SK-N-SH treated with all-trans-retinoic acid at 6 μM for 48 hours (cell line): Measurements from ENCODE around the gene ADAMTS17.

ENCODE experiments used
- ATAC-seq: fragments of 200-7000 bp; cut with Tn5 transposase; 3 replicates; pipeline ENCODE4 v1.9.1; 2020; ENCODE audit warnings: mild to moderate bottlenecking, moderate library complexity
- ARNTL ChIP-seq: fragments of 450-650 bp; formaldehyde crosslinking; IDR thresholded peaks from 2 replicates; pipeline ENCODE4 v1.5.0; 2020; ENCODE audit warnings: low read depth, mild to moderate bottlenecking, moderate library complexity, borderline replicate concordance
- BACH2 ChIP-seq: fragments of 250-450 bp; sonication (Bioruptor Pico); IDR thresholded peaks from 2 replicates; pipeline ENCODE4 v1.9.0; 2021; ENCODE audit warnings: mild to moderate bottlenecking, borderline replicate concordance
- CSDC2 ChIP-seq: fragments of 250-450 bp; sonication (Bioruptor Pico); IDR thresholded peaks from 2 replicates; pipeline ENCODE4 v1.5.0; 2020; ENCODE audit warnings: mild to moderate bottlenecking, moderate library complexity
- CSRNP3 ChIP-seq: fragments of 250-450 bp; sonication (Bioruptor Pico); IDR thresholded peaks from 2 replicates; pipeline ENCODE4 v1.5.1; 2021; ENCODE audit warnings: mild to moderate bottlenecking, moderate library complexity
- ESRRG ChIP-seq: fragments of 250-450 bp; sonication (Bioruptor Pico); IDR thresholded peaks from 2 replicates; pipeline ENCODE4 v1.6.1; 2021; ENCODE audit warnings: mild to moderate bottlenecking
- GLIS3 ChIP-seq: fragments of 250-450 bp; sonication (Bioruptor Pico); IDR thresholded peaks from 2 replicates; pipeline ENCODE4 v1.5.0; 2020; ENCODE audit warnings: mild to moderate bottlenecking, moderate library complexity
- ISL1 ChIP-seq: fragments of 250-450 bp; sonication (Bioruptor Pico); IDR thresholded peaks from 2 replicates; pipeline ENCODE4 v2.1.2; 2022; ENCODE audit warnings: mild to moderate bottlenecking, moderate library complexity
- OSR1 ChIP-seq: fragments of 250-450 bp; sonication (Bioruptor Pico); IDR thresholded peaks from 2 replicates; pipeline ENCODE4 v1.8.0; 2022; ENCODE audit warnings: moderate library complexity, mild to moderate bottlenecking, inconsistent platforms
- PATZ1 ChIP-seq: fragments of 250-450 bp; sonication (Bioruptor Pico); IDR thresholded peaks from 2 replicates; pipeline ENCODE4 v1.8.0; 2020; ENCODE audit warnings: mild to moderate bottlenecking, moderate library complexity, borderline replicate concordance
- PPARA ChIP-seq: fragments of 250-450 bp; sonication (Bioruptor Pico); IDR thresholded peaks from 2 replicates; pipeline ENCODE4 v1.5.0; 2020; ENCODE audit warnings: mild to moderate bottlenecking, borderline replicate concordance
- RARB ChIP-seq: fragments of 250-450 bp; sonication (Bioruptor Pico); IDR thresholded peaks from 2 replicates; pipeline ENCODE4 v1.8.0; 2021; ENCODE audit warnings: mild to moderate bottlenecking, moderate library complexity
- SNAI2 ChIP-seq: fragments of 250-450 bp; sonication (Bioruptor Pico); IDR thresholded peaks from 2 replicates; pipeline ENCODE4 v1.5.0; 2020; ENCODE audit warnings: mild to moderate bottlenecking, moderate library complexity
- TCF4 ChIP-seq: fragments of 250-450 bp; sonication (Bioruptor Pico); IDR thresholded peaks from 2 replicates; pipeline ENCODE4 v1.8.0; 2021; ENCODE audit warnings: mild to moderate bottlenecking, moderate library complexity, borderline replicate concordance
- ZC3H10 ChIP-seq: fragments of 250-450 bp; sonication (Bioruptor Pico); IDR thresholded peaks from 2 replicates; pipeline ENCODE4 v1.5.1; 2021; ENCODE audit warnings: mild to moderate bottlenecking, moderate library complexity
- ZFP3 ChIP-seq: fragments of 250-450 bp; sonication (Bioruptor Pico); IDR thresholded peaks from 2 replicates; pipeline ENCODE4 v1.5.0; 2020; ENCODE audit warnings: mild to moderate bottlenecking, moderate library complexity
- ZFP30 ChIP-seq: fragments of 450-650 bp; formaldehyde crosslinking; IDR thresholded peaks from 2 replicates; pipeline ENCODE4 v1.5.0; 2022; ENCODE audit warnings: mild to moderate bottlenecking, moderate library complexity
- ZNF565 ChIP-seq: fragments of 450-650 bp; formaldehyde crosslinking; conservative IDR thresholded peaks from 2 replicates; pipeline ENCODE4 v1.5.0; 2020; ENCODE audit warnings: low read depth, mild to moderate bottlenecking, moderate library complexity
- ZNF70 ChIP-seq: fragments of 450-650 bp; formaldehyde crosslinking; IDR thresholded peaks from 2 replicates; pipeline ENCODE4 v1.5.0; 2020; ENCODE audit warnings: mild to moderate bottlenecking, moderate library complexity
- ZNF8 ChIP-seq: fragments of 450-650 bp; formaldehyde crosslinking; IDR thresholded peaks from 2 replicates; pipeline ENCODE4 v1.5.0; 2020; ENCODE audit warnings: mild to moderate bottlenecking, moderate library complexity
- TF ChIP-seq, protein P1 (sequence below): fragments of 250-450 bp; sonication (Bioruptor Pico); IDR thresholded peaks from 2 replicates; pipeline ENCODE4 v1.5.1; 2020; ENCODE audit warnings: low read depth, mild to moderate bottlenecking, moderate library complexity
- TF ChIP-seq, protein P2 (sequence below): fragments of 250-450 bp; sonication (Bioruptor Pico); IDR thresholded peaks from 2 replicates; pipeline ENCODE4 v1.5.0; 2020; ENCODE audit warnings: mild to moderate bottlenecking, moderate library complexity
- TF ChIP-seq, protein P3 (sequence below): fragments of 250-450 bp; sonication (Bioruptor Pico); IDR thresholded peaks from 2 replicates; pipeline ENCODE4 v1.8.0; 2021; ENCODE audit warnings: low read depth, mild to moderate bottlenecking, moderate library complexity, borderline replicate concordance

Gene ADAMTS17

GRCh38 chr15:100373120-100373896, 31.5 kb upstream of the ADAMTS17 start:
- TF ChIP-seq PPARA (CRISPR knock-in tag) = no peak
- no peak for TF ChIP-seq ZNF70
- no peak for TF ChIP-seq ZFP30 (CRISPR knock-in tag)
- TF ChIP-seq ESRRG (CRISPR knock-in tag) = no peak
- no peak for TF ChIP-seq PATZ1 (CRISPR knock-in tag)
- TF ChIP-seq, protein P1, sequence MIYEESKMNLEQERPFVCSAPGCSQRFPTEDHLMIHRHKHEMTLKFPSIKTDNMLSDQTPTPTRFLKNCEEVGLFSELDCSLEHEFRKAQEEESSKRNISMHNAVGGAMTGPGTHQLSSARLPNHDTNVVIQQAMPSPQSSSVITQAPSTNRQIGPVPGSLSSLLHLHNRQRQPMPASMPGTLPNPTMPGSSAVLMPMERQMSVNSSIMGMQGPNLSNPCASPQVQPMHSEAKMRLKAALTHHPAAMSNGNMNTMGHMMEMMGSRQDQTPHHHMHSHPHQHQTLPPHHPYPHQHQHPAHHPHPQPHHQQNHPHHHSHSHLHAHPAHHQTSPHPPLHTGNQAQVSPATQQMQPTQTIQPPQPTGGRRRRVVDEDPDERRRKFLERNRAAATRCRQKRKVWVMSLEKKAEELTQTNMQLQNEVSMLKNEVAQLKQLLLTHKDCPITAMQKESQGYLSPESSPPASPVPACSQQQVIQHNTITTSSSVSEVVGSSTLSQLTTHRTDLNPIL (CRISPR knock-in tag) = no peak
- no peak for TF ChIP-seq CSDC2
- no peak for TF ChIP-seq BACH2 (CRISPR knock-in tag)
- no peak for TF ChIP-seq ZC3H10
- TF ChIP-seq TCF4 = no peak
- no peak for TF ChIP-seq ISL1 (CRISPR knock-in tag)
- TF ChIP-seq CSRNP3 = no peak
- no peak for TF ChIP-seq GLIS3 (CRISPR knock-in tag)
- TF ChIP-seq ZFP3 (CRISPR knock-in tag) = no peak
- no peak for TF ChIP-seq SNAI2
- no peak for TF ChIP-seq ZNF8 (CRISPR knock-in tag)
- no peak for TF ChIP-seq ZNF565 (CRISPR knock-in tag)
- no peak for ATAC-seq

DNA sequence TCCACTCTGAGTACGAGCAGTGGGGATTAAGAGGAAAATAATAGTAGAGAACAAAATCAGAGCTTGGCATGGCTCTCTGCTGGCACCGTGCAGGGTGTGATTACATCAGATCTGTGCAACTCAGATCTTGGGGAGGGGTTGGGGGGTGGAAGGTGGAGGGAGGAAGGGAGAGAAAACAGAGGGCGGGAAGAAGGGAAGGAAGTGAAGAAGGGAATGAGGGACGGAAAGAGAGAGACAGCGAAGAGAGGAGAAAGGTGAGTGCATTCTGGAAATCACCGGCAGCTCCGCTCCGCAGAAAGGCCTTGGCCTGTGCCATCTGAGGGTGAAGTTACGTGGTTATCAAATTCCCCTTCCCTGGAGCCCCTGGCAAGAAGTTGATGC, 31.0 kb upstream of the ADAMTS17 start:
- ATAC-seq = no peak

More for the DNA sequence above, 31.0 kb upstream of the ADAMTS17 start:
- no peak for TF ChIP-seq CSRNP3
- no peak for TF ChIP-seq ZNF70
- TF ChIP-seq, protein P2, sequence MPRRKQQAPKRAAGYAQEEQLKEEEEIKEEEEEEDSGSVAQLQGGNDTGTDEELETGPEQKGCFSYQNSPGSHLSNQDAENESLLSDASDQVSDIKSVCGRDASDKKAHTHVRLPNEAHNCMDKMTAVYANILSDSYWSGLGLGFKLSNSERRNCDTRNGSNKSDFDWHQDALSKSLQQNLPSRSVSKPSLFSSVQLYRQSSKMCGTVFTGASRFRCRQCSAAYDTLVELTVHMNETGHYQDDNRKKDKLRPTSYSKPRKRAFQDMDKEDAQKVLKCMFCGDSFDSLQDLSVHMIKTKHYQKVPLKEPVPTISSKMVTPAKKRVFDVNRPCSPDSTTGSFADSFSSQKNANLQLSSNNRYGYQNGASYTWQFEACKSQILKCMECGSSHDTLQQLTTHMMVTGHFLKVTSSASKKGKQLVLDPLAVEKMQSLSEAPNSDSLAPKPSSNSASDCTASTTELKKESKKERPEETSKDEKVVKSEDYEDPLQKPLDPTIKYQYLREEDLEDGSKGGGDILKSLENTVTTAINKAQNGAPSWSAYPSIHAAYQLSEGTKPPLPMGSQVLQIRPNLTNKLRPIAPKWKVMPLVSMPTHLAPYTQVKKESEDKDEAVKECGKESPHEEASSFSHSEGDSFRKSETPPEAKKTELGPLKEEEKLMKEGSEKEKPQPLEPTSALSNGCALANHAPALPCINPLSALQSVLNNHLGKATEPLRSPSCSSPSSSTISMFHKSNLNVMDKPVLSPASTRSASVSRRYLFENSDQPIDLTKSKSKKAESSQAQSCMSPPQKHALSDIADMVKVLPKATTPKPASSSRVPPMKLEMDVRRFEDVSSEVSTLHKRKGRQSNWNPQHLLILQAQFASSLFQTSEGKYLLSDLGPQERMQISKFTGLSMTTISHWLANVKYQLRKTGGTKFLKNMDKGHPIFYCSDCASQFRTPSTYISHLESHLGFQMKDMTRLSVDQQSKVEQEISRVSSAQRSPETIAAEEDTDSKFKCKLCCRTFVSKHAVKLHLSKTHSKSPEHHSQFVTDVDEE (CRISPR knock-in tag) = no peak
- TF ChIP-seq ZFP30 (CRISPR knock-in tag) = no peak
- no peak for TF ChIP-seq SNAI2
- TF ChIP-seq TCF4 = no peak
- TF ChIP-seq, protein P1 (CRISPR knock-in tag) = no peak
- no peak for TF ChIP-seq ZNF565 (CRISPR knock-in tag)
- no peak for TF ChIP-seq GLIS3 (CRISPR knock-in tag)
- TF ChIP-seq ZFP3 (CRISPR knock-in tag) = no peak
- no peak for TF ChIP-seq CSDC2
- no peak for TF ChIP-seq PATZ1 (CRISPR knock-in tag)
- no peak for TF ChIP-seq RARB (CRISPR knock-in tag)
- no peak for TF ChIP-seq ISL1 (CRISPR knock-in tag)
- no peak for TF ChIP-seq OSR1
- TF ChIP-seq, protein P3, sequence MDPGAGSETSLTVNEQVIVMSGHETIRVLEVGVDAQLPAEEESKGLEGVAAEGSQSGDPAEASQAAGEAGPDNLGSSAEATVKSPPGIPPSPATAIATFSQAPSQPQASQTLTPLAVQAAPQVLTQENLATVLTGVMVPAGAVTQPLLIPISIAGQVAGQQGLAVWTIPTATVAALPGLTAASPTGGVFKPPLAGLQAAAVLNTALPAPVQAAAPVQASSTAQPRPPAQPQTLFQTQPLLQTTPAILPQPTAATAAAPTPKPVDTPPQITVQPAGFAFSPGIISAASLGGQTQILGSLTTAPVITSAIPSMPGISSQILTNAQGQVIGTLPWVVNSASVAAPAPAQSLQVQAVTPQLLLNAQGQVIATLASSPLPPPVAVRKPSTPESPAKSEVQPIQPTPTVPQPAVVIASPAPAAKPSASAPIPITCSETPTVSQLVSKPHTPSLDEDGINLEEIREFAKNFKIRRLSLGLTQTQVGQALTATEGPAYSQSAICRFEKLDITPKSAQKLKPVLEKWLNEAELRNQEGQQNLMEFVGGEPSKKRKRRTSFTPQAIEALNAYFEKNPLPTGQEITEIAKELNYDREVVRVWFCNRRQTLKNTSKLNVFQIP (CRISPR knock-in tag) = no peak
- TF ChIP-seq ESRRG (CRISPR knock-in tag) = no peak
- no peak for TF ChIP-seq ARNTL (CRISPR knock-in tag)
- no peak for TF ChIP-seq PPARA (CRISPR knock-in tag)
- no peak for TF ChIP-seq ZNF8 (CRISPR knock-in tag)
